GM10847 (cell line): ENCODE results near the gene DUOX2.

ENCODE experiments used
- POLR2A ChIP-seq: IDR thresholded peaks from 2 replicates; pipeline ENCODE4 v1.6.1; 2011; ENCODE audit not compliant: insufficient read length; ENCODE audit errors: extremely low read depth

The DUOX2 gene

DNA sequence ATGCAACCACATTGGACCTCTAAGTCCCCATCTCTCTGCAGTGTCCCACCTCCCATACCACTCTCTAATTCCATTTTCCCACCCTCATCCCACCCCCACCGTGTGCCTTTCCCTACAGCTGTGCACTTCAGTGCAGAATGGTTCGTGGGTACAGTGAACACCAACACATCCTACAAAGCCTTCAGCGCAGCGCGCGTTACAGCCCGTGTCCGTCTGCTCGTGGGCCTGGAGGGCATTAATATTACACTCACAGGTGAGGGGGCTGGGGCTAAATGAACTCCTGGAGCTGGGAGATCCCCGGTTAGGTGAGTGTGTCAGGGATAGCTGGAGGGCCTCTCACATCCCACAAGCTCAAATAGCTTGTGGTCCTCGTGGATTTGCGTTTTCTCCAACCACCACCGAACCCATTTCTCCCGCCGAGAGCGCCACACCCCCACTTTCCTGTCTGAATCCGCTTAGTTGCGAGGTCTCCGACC, 2.1 kb upstream of the DUOX2 start:
- TF ChIP-seq POLR2A = no peak

DNA sequence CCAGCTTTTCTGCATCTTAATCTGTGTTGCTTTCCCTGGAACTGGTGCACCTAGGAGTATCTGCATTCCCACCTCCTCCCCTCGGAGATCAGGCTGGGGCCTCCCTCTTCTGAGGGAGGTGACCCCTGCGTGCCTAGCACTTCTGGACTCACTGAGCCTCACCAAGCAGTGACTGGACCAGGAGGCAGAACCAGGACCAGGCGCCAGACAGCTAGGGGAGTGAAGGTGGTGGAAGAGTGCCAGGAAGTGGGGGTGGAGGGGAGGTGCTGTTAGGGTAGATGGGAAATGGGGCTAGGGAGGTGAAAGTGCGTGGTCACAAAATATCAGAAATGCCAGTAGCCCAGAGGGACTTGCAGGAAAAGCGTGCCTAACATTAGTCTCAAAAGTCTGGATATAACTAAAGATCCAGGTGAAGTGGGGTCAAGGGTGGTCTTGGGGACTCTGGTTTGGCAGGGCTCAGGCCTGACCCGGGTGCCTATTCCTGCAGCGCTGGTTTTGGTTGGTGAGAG, 1.4 kb upstream of the DUOX2 start:
- TF ChIP-seq POLR2A = no peak

DNA sequence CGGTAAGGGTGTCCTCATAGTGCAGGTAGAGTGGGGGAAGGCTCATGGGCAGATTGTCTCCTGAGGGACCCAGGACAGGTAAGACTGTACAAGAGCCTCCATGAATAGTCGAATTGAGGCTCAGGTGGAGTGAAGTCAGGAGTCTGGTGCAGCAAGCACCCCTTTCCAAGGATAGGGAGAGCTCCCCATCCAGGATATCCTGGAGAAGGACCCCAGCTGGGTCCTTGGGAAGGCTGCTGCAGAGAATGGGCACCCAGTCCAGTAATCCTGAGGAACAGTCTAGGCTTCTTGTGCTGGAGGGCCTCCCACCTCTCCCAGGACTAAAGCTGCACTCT, 746 bp upstream of the DUOX2 start:
- no peak for TF ChIP-seq POLR2A

DNA sequence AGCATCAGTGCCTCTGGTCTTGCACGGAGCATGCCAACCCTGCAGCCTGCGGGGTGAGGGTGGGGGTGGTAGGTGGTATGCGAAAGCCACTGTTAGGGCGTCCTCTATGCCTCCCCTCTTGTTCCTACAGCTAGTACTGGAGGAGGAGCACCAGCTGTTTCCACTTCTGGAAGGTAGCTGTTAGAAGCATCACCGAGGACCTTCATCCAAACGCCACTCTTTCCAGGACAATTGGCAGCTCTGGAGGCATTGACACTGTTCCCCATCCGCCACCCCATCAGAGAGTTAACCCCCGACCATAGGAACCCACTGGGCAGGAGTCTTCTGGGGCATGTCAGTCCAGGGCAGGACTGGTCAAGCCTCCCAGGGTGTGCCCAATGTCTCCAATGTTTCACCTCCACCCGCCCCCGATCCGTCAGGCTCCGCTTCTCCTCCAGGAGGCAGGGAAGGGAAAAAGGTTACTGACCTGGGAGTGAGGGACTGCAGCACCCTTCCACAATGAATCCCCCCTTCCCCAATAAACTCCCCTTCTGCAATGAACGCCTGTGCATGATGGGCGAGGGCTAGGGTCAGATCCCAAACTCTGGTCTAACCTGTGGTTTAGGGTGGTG, 487 bp downstream of the DUOX2 start:
- no peak for TF ChIP-seq POLR2A

DNA sequence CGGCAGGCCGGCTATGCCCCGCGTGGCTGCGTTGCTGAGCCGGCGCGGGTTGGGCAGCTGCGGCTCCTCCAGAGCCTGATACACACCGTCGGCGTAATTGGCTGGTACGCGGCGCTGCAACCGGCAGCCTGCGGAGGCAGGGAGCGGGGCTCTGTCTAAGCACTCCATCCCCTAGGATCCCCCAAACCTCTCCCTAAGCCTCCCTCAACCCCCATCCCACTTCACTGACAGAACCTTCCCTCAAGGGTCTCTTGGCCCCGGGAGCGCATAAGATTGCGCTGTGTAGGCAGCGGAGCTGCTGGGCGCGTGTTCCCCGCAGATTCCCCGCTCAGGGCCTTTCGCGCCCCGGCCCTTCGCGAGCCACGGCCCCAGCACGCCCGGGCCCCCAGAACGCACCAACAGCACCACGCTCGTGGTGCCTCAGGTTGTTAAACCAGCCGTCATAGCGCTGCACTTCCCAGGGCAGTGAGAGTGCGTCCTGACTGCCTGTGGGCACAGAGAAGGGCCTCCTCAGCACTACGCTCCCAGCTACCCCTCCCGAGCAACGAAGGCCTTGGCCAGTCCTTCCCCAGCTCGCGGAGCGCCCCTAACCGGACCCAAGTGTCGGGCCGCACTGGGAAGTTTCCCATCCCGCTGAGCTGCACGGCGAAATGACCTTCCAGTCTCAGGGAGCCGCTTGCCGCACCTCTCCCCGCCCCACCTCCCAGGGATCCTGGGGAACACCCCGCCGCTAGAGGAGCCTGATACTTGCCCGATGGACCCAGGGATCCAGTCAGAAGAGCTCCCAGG, 1.2 kb downstream of the DUOX2 start:
- no peak for TF ChIP-seq POLR2A

DNA sequence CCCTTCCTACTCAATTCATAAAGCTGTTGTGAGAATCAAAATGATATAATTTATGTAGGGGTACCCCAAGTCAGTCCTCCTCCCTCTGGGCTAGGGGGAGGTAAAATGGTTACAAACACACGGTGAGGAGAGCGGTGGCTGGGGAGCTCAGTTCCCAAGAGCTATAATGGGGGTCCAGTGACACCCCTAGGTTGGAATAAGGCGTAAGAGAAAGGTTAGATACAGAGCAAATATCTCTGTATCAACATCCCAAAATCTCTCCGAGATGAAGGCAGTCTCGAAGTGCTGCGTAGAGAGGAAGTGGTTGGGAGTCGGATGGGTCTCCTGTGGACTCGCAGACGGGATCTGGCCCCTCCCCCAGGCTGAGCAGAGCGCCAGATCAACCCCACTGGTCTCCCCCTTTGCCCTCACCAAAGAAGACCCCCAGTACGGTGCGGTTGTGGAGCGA, 1.8 kb downstream of the DUOX2 start:
- no peak for TF ChIP-seq POLR2A

DNA sequence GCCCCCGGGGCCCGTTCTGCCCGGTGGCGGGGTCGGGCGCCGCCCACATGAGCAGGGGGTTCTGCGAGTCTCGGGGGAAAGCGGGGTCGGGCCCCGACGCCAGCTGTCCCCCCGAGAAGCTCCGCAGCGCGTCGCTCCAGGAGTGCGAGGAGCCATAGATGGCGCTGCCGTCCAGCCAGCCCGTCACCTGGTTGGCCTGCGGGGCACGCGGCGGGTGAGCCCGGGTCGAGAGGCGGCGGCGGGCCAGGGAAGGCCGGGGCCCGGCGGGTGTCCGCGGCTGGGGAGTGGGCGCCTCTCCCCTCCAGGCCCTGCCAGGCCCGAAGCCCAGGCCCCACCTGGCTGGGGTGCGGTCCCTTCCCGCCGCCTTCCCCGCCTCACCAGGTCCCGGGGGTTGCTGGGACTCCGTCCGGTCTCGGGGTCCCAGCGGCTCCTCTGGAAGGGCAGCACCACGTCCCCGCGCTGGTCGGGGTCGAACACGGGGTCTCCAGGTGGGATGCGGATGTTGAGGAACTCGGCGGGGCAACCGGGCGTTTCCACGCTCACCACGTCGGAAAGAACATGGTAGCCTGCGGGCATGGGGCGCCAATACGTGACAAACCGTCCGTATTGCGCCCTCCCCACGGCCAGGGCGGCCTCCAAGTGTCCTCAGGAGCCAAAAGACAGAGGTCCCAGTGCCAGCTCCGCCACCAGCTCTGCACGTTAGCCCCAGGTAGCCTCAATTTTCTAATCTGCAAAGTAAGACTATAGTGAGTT, 2.4 kb downstream of the DUOX2 start:
- TF ChIP-seq POLR2A = no peak

DNA sequence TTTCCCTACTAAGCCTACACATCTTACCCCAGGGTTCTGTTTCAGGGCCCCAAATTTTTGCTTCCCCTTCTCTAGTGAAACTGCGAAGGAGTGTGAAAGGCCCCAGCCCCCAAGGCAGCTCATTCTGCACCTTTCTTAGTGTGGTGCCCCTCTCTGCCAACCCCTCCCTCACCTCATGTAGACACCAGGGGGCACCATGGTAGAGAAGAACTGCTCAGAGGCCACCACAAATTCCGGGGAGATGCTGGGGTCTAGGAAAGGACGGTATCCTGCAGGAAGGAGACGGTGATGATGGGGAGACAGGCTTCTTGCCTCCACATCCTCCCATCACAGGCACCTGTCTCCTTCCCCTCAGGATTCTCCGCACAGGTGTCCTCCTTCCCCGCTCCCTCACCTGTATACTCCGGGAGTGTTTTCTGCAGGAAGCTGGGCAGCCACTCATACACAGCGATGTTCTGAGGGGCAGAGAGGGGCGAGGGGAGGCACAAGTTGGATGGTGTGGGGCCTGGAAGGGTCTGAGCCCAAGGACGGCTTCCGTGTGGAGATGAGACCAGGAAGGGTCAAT, 3.6 kb downstream of the DUOX2 start:
- no peak for TF ChIP-seq POLR2A

DNA sequence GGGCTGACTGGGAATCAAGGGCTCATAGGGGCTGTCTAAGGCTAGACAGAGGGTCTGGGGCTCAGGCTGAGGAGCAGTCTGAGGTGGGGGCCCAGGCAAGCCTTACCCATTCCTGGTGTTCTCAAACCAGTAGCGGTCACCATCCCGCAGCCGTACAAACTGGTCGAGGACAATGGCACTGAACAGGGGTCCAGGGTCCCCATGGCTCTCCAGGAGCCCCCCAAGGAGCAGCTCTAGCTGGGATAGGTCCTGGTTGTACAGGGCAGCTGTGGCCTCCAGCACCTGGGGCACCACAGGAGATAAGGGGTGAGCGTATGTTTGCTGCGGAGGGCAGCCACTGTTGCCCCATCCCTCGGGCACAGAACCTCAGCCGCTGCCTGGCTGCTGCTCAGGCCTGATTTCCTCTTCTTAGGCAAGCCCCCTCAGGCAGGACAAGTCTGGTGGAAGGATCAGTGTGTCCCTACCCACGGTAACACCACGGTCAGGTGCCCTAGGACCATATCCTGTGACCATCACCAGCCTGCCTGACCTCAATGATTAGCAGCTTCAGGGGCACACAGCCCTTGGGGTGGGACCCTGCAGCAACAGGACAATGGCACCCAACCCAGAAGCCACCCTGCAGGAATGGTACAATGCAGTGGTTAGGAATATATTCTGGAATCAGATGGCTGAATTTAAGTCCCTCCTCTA, 5.9 kb downstream of the DUOX2 start:
- TF ChIP-seq POLR2A = no peak

DNA sequence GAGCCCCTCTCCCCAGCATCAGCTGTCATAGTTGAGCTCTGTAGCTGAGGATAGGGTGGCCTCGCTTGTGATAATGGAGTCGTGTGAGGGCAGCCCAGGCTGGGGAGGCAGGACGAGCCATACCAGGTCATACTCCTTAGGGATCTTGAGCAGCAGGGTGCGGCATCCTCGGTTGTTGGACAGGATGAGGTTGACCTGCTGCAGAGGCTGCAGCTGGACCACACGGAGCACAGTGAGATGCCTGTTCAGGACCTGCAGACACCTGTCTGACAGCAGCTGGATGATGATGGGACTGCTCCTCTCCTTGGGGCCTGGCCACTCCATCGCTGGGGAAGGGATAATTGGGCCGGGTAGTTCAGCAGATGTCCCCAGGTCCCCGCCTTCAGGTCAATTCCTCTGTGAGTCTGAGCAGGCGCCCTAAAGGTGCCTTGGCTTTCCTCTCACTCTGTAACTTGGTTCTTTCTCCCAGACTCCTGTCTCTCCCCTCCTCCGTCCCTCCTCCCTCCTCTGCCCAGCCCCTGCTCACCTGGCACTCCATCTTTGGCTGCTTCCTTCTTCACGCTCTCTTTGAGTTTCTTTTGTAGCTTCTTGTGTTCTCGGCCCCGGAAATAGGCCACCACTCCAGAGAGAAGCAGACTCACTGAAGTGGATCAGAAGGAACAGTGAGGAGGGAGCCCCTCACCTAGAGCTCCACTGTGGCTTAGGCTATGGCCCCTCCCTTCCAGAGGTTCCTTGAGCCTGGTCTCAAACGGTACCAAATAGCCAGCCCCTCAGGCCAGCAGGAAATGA, 7.8 kb downstream of the DUOX2 start:
- TF ChIP-seq POLR2A = no peak

DNA sequence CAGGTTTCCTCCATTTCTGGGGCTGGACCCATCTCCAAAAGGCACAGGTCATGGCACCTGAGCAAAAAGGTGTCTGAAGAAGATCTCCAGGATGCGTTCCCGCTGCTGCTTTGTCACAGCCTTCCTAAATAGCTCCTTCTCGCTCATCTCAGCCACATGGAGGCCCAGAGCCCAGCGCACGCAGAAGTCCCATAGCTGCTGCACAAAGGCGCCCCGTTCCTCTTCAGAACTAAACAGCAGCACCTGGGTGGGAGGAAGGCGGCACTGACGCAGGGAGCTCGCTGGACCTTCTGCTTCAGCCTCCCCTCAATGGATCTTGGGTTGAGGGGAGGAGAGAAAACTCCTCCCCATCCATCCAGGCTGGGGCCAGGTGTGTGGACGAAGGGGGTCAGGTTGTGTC, 8.4 kb downstream of the DUOX2 start:
- no peak for TF ChIP-seq POLR2A

DNA sequence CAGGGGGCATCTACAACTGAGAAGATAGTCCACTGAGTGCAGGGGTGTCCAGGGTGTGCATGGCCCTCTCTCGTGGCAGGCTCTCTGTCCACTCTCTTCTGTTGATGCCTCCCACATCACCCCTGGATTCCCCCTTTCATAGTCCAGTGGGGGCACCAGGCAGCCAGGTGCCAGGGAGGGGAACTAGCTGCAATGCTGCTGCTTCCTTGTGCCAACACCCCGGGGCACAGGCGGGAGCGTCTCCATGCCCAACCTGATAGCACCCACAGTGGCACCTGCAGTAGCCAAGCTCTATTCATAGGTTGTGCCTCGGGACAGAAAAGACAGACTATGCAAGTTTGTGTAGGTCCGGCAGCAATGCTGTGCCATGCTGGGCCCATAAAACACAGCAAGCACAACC, 11.7 kb downstream of the DUOX2 start:
- no peak for TF ChIP-seq POLR2A

DNA sequence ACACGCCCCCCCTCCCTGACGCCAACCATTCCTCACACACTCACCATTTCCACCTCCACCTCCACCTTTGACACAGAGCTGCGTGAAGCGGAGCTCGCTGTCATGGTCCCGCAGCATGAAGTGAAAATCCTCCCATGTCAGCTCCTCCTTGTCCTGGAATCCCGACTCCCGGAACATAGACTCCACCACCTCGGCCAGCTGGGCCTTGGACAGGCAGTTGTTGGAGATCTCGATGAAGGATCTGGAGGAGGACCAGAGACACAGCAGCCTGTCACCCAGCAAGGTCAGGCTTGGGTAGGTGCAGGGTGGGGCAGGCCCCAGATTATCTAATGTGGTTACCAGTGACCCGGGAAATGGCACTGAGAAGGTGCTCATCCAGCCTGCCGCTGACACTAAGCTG, 12.2 kb downstream of the DUOX2 start:
- no peak for TF ChIP-seq POLR2A
